Measurements from ENCODE around the gene SLCO2A1. TPM values are rescaled to one million over a fixed set of nuclear protein-coding genes. Genes with fewer than 3 reads are reported as not detected.
A peak's percentile ranks its signal among the peaks of the same experiment; 100 is the strongest.

SLCO2A1 gene
- total RNA-seq, 1 donor from 2014 or later = 4.3 TPM

DNA sequence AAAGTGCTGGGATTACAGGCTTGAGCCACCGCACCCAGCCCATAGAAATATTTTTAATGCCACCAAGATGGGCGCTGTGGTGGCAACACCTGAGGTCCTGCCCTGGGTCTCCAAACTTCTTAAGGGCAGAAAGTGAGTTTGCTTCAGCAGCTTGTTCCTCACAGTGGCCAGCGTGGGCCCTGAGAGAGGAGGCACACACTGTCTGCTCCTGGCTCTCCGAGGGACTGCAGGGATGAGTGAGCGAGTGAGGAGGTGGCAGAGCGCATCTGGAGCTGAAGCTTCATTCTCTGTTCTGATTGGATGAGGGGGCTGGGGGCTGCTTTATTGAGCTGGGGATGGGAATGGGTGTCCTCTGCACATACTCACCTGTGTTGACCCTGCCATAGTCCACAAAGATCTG lies 76.4 kb downstream of the SLCO2A1 start:
- DNase-seq (ENCODE audit: low spot score) = no peak

GRCh38 chr3:133949438-133949837 lies 80.3 kb downstream of the SLCO2A1 start:
- peak; percentile 25 for DNase-seq (ENCODE audit: low spot score)

GRCh38 chr3:133948996-133949395 lies 80.7 kb downstream of the SLCO2A1 start:
- DNase-seq (ENCODE audit: low spot score) = no peak

DNA sequence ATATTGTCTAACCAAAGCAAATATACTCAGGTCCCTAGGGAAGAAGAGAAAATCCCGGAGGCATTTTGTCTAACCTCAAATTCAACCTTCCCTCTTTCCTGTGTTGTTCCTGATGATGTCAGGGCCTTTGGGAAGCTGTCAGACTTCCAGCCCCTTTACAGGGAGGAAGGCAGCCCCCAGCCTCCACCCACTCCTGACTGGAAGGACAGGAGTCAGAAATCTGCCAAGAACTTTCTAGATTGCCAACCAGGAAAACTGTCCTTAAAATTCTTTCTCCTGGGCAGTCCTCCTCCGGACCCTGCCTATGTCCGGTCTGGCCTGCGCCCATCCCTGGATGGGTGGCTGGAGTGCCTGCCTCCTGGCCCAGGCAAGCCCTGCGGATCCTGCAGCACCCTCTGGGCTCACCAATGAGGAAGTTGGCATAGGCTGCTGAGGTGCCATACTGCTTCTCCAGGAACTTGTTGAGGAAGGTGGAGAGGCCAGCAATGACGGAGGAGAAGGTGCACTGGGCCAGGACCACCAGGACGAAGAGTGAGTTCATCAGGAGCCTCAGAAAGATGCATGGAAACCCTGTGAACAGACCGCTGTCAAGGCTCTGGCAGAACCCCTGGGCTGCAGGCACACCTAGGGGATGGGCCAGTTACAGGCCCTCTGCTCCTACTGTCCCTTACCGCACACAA lies 81.5 kb downstream of the SLCO2A1 start:
- no peak for DNase-seq (ENCODE audit: low spot score)

GRCh38 chr3:133945381-133946095 lies 84.2 kb downstream of the SLCO2A1 start:
- DNase-seq (ENCODE audit: low spot score) = peak; percentile 22

- DNase-seq (ENCODE audit: low spot score) = peak; percentile 56
These were observed 84.9 kb downstream of the SLCO2A1 start for GRCh38 chr3:133944641-133945380.

DNA sequence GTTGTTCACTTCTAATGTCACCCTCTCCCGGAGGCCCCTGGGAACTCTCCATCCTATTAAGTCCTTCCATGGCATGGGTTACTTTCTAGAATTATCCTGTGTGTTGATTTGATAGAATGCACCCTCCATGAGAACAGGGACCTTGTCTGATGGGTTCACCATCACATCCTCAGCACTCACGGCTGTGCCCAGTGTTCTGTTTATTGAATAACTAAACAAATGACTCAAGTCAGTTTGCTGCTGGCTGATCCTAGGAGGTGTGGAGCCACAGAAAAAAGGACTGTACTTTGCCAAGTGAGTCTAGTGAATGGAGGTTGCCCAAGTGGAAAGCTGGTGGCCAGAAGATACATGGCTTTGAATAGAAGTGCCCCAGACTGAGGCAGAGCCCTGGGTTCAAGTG lies 85.5 kb downstream of the SLCO2A1 start:
- DNase-seq (ENCODE audit: low spot score) = no peak

DNA sequence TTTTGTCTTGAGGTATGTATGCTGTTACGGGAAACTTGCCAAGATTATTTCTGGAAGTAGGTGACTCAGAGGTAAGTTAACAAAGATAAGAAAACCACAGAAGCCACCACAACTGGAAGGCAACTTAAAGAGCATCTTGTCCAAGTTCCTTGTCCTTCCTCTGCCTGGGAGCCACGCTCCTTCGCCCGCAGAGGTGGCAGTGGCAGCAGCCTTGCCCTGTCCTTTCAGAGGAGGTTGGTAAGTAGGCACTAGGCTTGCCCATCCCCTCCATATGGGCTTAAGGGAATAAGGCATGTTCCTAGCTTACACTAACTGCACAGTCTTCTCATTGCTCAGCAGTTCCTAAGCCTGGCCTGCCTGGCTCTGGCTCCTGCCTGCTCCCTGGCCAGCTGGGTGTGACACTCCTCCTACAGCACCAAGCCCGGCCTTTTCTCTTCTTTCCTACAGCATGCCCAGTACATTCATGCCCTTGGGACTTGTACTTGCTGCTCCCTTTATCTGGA lies 86.0 kb downstream of the SLCO2A1 start:
- peak; percentile 22 for DNase-seq (ENCODE audit: low spot score)

DNA sequence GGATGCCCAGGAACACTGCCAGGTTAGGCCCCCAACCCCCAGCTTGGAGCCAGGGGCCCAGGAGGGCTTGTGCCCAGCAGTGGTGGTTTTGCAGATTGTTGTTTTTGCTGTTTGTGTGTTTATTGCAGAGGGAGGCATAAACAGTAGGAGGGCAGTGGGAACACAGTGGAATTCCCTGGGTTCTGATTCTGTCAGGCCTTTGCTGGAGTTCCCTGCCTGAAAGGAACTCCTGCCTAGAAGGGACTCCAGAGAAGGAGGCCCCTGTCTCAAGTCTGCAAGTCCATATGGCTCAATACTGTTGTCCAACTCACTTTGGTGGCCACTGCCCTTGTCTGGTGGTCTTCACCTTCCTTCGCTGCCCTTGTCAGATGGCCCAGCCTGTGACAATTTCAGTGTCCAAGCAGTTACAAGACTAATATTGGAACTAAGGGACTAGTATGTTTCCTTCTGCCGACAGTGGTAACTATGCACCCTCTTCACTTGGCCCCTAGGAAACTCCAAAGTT lies 86.6 kb downstream of the SLCO2A1 start:
- no peak for DNase-seq (ENCODE audit: low spot score)

DNA sequence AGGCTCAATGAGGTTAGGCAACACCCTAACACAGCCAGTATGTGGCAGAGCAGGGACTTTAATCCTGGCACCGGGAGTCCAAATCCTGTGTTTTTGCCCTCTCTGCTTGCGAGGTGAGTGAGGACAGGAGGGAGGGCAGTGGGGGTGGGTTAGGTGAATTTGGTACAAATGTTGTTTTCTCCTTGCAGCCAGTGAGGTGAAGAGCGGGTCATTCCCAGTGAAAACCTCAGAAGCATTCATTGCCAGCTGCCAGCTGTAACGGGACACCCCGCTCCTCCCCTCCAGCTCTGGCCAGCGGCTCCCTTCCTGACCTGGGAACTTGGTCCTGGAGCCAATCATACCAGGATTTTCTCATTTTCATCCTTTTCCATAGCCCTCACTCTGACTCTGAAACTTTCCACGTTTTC lies 88.3 kb downstream of the SLCO2A1 start:
- DNase-seq (ENCODE audit: low spot score) = peak; percentile 23

GRCh38 chr3:133940536-133940935 lies 89.2 kb downstream of the SLCO2A1 start:
- DNase-seq (ENCODE audit: low spot score) = no peak

GRCh38 chr3:133939463-133939835 lies 90.3 kb downstream of the SLCO2A1 start:
- DNase-seq (ENCODE audit: low spot score) = no peak

DNA sequence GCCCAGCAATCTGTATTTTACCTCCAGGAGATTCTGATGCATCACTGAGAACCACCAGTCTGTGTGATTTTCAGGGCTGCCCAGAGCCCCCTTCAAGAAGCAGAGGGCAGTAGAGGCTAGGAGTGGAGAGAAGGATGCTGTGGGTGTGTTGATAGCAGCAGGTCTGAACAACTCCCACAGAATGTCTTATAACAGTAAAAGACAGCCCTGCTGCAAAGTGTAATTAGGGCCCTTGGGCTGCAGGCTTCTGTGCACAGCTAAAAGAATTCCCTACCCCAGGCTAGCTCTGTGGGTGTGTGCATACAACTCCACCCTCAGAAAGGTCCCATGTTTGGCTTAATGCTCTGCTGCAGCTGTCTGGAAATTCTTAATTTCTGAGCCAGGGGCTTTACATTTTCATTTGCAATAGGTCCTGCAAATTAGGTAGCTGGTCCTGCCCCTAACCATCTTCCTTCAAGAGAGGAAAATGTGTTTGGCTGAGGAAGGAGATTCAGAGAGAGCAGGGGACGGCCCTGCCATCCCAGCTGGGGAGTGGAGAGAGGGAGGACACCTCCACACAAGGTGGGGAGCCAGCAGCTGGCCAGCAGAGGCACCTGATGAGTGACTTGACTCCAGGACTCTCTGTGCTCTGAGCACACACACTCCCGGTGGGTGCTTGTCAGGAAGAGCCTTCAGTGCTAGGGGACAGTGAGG lies 90.8 kb downstream of the SLCO2A1 start:
- no peak for DNase-seq (ENCODE audit: low spot score)

- peak; percentile 45 for DNase-seq (ENCODE audit: low spot score)
These were observed 91.7 kb downstream of the SLCO2A1 start for GRCh38 chr3:133937756-133938601.

- no peak for DNase-seq (ENCODE audit: low spot score)
These were observed 92.6 kb downstream of the SLCO2A1 start for GRCh38 chr3:133937061-133937686.

- no peak for DNase-seq (ENCODE audit: low spot score)
These were observed 93.6 kb downstream of the SLCO2A1 start for GRCh38 chr3:133935843-133936769.

- no peak for DNase-seq (ENCODE audit: low spot score)
These were observed 94.5 kb downstream of the SLCO2A1 start for GRCh38 chr3:133934996-133935842.
